Measurements from ENCODE around the gene WDR86. TPM values are rescaled to one million over a fixed set of nuclear protein-coding genes. Genes with fewer than 3 reads are reported as not detected.
A peak's percentile ranks its signal among the peaks of the same experiment; 100 is the strongest.

The WDR86 gene
- total RNA-seq, 1 experiment from 2014 or later, result 40.8 TPM

DNA sequence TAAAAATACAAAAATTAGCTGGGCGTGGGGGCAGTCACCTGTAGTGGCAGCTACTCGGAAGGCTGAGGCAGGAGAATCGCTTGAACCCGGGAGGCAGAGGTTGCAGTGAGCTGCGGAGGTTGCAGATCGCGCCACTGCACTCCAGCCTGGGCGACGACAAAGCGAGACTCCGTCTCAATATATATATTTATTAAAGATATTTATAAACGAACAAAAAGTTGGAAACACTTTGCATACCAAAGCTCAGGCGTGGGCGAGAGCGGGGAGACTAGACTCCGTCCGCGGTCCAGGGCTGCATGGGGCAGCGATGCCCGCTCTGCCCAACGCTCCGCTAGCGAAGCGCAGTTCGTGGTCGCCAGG is 38.0 kb upstream of the WDR86 start:
- DNase-seq, result no peak
- Histone ChIP-seq H3K4me3 (ENCODE audit: insufficient read depth, low read depth, low read length) (peak overlapping the region; percentile 51), H3K27me3 (ENCODE audit: control insufficient read depth, insufficient read depth, low read length) (peaks cover 3% of the 10 kb centered on the region), H3K36me3 (replicated peaks; ENCODE audit: control insufficient read depth, insufficient read depth, low read length) (no peaks in the 10 kb centered on the region)

DNA sequence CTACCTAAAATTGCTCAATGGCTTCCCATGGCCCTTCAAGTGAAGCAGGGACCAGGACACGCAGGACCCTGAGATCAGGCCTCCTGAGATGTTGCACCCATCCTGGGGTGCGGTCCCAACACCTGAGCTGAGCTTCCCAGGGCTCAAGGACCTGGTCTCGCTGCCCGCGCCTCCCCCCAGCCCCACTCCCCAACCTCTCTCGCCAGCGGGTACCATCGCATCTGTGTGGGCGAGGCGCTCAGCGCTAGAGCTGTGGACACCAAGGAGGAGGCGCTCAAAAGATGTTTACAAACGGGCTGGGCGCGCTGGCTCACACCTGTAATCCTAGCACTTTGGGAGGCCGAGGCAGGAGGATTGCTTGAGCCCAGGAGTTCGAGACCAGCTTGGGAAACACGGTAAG is 37.5 kb upstream of the WDR86 start:
- Histone ChIP-seq H3K36me3 (replicated peaks; ENCODE audit: control insufficient read depth, insufficient read depth, low read length) (no peaks in the 10 kb centered on the region), H3K4me3 (ENCODE audit: insufficient read depth, low read depth, low read length) (no peak overlapping the region), H3K27me3 (ENCODE audit: control insufficient read depth, insufficient read depth, low read length) (peaks cover 3% of the 10 kb centered on the region)
- no peak for DNase-seq

DNA sequence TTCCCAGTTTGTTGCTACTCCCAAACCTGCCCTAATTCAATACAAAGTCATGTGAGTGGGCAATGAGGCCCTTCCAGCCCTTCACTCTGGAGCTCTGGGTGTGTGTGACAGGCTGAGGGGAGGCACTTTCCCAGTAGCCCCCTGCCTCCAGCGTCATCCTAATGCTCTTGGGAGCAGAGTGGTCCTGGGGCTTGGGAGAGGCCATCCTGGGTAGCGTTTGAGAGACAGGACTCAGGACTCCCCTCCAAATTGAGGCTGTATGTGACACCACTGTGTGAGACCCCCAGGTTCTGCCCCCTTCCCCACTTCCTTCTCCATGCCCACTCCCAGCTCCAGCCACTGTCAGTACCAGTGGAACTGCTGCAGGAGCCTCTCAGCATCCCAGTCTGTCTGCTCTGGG is 36.6 kb upstream of the WDR86 start:
- no peaks in the 10 kb centered on the region for H3K36me3 ChIP-seq (replicated peaks; ENCODE audit: control insufficient read depth, insufficient read depth, low read length)
- DNase-seq, result no peak
- H3K27me3 ChIP-seq (ENCODE audit: control insufficient read depth, insufficient read depth, low read length), result peaks cover 3% of the 10 kb centered on the region
- H3K4me3 ChIP-seq (ENCODE audit: insufficient read depth, low read depth, low read length), result no peak overlapping the region

DNA sequence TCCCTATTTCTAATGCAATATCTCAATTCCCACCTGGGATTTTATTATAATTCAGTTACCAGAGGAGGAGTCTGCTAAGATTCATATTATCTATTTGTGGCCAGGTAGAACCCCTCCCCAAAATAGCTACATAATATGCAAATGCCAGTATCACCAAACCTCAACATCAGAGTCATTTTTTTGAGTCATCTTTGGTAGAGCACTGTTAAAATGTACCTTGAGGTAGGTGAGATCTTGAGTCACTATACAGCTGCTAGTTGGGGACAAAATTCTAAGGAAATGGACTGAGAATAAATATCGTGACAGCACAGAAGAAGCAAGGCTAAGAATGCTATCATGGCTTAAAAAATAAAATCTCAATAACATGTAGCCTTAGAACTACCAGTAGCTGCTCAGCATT is 34.8 kb upstream of the WDR86 start:
- peaks cover 3% of the 10 kb centered on the region for H3K27me3 ChIP-seq (ENCODE audit: control insufficient read depth, insufficient read depth, low read length)
- no peak for DNase-seq
- no peak overlapping the region for H3K4me3 ChIP-seq (ENCODE audit: insufficient read depth, low read depth, low read length)
- H3K36me3 ChIP-seq (replicated peaks; ENCODE audit: control insufficient read depth, insufficient read depth, low read length), result no peaks in the 10 kb centered on the region

DNA sequence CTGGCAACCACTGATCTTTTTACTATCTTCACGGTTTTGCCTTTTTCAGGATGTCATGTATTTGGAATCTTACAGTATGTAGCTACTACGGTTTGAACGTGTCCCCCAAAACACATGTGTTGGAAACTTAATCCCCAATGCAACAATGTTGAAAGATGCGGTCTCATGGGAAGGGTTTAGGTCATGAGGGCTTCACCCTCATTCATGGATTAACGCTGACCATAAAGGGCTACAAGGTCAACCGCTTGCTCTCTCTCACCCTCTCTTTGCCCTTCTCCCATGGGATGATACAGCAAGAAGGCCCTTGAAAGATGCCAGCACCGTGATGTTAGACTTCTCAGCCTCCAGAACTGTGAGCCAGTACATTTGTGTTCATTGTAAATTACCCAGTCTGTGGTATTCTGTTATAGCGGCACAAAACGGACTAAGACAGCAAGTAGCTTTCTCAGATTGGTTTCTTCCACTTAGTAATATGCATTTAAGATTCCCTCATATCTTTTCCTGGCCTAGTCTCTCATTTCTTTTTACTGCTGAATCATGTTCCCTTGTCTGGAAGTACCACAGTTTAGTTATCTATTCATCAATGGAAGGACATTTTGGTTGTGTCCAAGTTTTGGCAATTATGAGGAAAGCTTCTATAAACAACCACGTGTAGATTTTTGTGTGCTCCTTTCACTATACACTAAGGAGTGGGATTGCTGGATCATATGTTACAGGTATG is 33.1 kb upstream of the WDR86 start:
- no peak for DNase-seq

DNA sequence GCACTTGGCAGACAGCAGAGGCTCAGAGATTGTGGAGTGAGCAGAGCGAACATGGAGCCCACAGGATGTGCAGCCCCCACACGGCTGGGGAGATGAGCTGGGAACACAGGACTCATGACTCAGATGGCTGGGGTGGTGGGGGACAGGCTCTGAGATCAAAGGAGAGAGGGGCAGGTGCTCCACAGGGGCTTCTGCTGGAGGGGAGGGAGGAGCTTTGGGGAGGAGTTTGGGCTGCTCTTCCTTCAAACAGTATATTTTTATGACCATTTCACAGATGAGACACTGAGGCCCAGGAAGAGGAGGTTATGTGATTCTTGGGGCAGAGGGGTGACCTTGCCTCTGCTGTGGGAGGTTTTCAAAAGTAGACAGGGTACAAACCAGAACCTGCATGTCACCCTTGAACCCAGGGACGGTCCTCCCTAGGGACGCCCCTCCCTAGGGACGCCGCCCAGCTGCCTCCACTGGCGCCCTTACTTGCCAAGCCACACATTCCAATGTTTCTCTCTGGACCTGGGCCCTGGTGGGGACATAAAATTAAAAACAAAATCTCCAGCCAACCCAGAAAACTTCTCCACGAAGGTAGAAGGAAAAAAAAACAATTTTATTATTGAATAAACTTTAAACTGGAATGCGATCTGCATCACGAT is 31.1 kb upstream of the WDR86 start:
- H3K27me3 ChIP-seq (ENCODE audit: control insufficient read depth, insufficient read depth, low read length), result peaks cover 4% of the 10 kb centered on the region; the same call in 1 of the 2 replicates
- DNase-seq, result peak; percentile 72
- peak overlapping the region; percentile 64 for H3K4me3 ChIP-seq (ENCODE audit: insufficient read depth, low read depth, low read length)
- no peaks in the 10 kb centered on the region for H3K36me3 ChIP-seq (replicated peaks; ENCODE audit: control insufficient read depth, insufficient read depth, low read length)

More for the DNA sequence above, 33.1 kb upstream of the WDR86 start:
- Histone ChIP-seq H3K36me3 (replicated peaks; ENCODE audit: control insufficient read depth, insufficient read depth, low read length) (no peaks in the 10 kb centered on the region), H3K27me3 (ENCODE audit: control insufficient read depth, insufficient read depth, low read length) (peaks cover 4% of the 10 kb centered on the region; the same call in 1 of the 2 replicates), H3K4me3 (ENCODE audit: insufficient read depth, low read depth, low read length) (no peak overlapping the region)

DNA sequence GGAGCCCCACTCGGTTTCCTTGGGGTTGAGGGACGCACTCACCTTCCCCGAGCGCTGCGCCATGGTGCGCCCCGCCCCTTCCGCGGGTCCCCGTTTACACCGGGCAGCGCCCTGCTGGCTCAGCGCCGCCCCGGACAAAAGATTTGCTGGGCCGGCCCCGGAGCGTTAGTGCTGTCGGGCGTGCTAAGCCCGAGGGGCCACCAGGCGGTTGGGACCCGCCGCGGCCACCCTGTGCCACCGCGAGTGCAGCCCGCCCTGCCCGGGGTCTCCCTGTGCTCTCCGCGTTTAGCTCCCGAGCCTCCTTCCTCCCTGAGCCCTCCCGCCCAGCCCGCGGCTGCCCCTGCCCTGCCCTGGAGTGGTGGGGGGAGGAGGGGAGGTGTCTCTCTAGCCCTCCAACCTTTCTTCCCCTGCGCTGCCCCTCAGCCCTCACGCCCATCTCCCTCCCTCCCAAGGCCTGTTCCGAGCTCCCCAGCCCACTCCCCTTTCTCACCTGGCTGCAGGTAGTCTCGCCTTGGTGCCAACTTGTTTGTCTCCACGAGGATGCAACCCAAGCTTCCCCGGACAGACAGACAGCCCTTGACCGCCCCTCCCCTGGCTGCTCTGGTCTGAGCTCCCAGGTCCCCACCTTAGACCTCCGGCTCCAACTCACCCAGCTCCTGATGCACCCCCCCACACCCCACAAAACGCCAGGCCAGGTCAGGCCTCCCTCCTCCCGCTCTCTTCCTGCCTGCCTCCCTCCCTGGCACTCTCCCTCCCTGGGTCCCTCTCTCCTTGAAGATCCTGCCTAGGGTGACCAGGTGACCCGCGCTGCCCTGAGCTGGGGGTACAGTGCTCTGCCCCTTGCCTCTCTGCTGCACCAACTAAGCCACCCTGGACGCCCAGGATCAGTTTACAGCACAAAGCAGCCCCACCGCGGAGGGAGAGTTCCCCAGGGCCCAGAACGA is 30.3 kb upstream of the WDR86 start, which contains the start of gene CRYGN:
TSS of gene CRYGN (minus strand) at position 287 of the 944 bp plus-strand sequence. CDS start at position 63, 224 bp downstream.
- peak within 1 kb of the TSS; percentile 64 for H3K4me3 ChIP-seq (ENCODE audit: insufficient read depth, low read depth, low read length)
- H3K27me3 ChIP-seq (ENCODE audit: control insufficient read depth, insufficient read depth, low read length), result peaks cover 4% of the 10 kb centered on the region; the same call in 1 of the 2 replicates
- DNase-seq, result peak; percentile 97
- no peaks in the 10 kb centered on the region for H3K36me3 ChIP-seq (replicated peaks; ENCODE audit: control insufficient read depth, insufficient read depth, low read length)

DNA sequence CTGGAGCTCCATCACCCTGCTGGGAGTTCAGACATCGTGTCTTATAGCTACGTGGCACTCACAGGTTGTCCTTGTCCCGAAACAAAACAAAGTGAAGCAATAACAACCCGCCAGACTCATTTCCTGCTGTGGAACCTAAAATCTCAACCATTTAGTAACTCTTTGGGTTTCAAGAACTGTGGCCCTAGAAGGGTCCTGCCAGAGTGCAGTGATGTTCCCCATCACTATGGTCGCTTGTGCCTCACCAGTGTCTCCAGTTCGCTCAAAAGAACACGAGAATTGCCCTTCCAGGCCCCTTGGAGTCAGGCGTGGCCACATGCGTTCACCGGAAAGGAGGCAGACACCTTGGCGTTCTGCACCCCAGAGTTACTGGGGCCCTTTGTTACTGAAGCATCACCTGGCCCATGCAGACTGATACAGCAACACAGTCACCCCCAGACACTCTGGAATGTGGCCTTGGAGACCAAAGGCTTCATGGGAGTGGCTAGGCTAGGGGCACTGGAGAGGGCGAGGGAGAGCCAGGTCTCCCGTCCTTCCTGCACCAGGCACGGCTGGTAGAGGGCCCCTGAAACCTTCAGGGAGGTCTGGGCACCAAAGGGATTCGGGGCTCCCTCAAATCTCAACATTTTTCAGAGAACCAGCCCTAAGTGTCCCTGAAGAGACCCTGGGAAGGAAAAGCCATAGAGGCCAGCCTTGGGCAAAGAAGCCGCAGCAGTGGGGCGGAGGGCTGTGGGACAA is 29.2 kb upstream of the WDR86 start:
- peak; percentile 54 for DNase-seq
- Histone ChIP-seq H3K4me3 (ENCODE audit: insufficient read depth, low read depth, low read length) (peak overlapping the region; percentile 64; the same call in 1 of the 2 replicates), H3K36me3 (replicated peaks; ENCODE audit: control insufficient read depth, insufficient read depth, low read length) (no peaks in the 10 kb centered on the region), H3K27me3 (ENCODE audit: control insufficient read depth, insufficient read depth, low read length) (peaks cover 4% of the 10 kb centered on the region; the same call in 1 of the 2 replicates)

DNA sequence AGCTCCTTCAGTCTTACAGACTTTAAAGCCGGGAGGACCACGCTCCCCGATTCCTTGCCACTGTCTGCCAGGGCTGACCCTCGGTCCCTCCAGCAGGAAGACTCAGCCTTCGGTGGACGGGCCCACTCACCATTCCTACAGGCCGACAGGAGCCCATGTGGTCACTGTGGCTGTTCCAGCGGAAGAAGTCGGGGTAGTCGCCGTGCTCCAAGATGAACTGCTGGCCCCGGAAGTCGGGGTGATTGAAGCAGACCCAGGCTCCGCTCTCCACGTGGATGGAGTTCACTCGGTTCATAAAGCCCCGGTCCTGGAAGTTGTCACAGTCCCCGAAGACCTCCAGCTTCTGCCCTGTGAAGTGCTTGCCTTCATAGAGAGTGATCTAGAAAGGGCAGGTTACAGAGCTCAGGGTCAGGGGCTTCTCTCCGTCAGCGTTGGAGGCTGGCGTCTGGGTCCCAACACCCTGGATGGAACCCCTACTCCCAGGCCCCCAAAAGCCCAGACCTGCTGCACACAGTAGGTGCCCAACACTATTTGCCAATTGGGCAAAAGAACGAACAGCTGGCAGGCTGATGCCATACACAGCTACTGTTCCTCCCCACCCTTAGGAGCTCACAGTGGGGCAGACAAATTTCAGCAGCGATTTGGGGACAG is 28.2 kb upstream of the WDR86 start:
- DNase-seq, result peak; percentile 39
- Histone ChIP-seq H3K27me3 (ENCODE audit: control insufficient read depth, insufficient read depth, low read length) (peaks cover 4% of the 10 kb centered on the region; the same call in 1 of the 2 replicates), H3K4me3 (ENCODE audit: insufficient read depth, low read depth, low read length) (no peak overlapping the region), H3K36me3 (replicated peaks; ENCODE audit: control insufficient read depth, insufficient read depth, low read length) (no peaks in the 10 kb centered on the region)

DNA sequence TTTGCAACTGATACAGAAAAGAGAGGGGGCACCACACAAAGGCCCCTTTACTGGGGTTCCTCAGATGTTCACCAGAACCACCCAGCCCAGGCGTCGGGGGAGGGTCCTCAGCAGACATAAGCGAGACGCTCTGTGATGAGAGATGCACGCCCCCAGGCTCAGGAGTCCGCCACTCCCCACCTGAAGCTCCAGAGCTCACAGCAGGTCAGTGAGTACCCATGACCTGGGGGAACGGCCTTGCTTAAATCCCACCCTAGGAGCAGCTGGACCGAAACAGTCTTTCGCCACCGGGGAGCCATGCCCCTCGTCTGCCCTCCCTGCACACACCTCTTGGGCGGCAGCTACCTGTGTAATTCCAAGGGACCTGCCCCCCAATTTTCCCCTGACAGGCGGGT is 27.3 kb upstream of the WDR86 start:
- peak; percentile 51 for DNase-seq
- Histone ChIP-seq H3K27me3 (ENCODE audit: control insufficient read depth, insufficient read depth, low read length) (peaks cover 4% of the 10 kb centered on the region; the same call in 1 of the 2 replicates), H3K36me3 (replicated peaks; ENCODE audit: control insufficient read depth, insufficient read depth, low read length) (no peaks in the 10 kb centered on the region), H3K4me3 (ENCODE audit: insufficient read depth, low read depth, low read length) (no peak overlapping the region)

DNA sequence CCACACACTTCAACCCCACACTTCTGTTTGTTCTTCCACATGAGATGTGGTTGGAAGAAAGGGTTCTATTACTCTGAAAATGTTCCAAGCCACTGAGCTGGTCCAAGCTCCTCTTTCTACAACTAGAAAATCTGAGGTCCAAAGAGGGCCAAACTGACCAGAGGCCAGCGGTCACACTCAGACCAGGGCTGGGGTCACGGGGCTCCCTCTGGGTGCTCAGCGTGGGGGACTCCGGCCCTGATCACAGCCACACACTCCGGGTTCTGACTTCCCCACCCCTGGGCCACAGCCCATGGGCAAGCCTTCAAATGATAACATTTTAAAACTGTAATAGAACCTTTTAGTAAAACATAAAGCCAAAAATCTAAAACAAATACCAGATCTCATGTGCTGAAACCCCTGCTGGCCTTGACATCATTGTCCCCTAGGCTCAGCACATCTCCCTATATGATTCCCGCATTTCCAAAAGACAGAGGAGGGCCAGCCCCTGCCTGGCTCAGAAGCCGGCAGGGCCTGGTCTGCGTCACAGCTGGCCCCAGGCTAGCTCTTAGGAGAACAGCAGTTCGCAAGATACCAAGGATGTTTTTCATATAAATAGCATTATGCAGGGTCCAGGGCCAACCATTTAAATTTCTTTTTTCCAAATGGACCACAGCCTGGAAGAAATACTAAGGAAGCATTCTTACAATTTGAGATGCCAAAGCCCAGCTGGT is 26.8 kb upstream of the WDR86 start:
- peak; percentile 67 for DNase-seq
- Histone ChIP-seq H3K27me3 (ENCODE audit: control insufficient read depth, insufficient read depth, low read length) (peaks cover 4% of the 10 kb centered on the region; the same call in 1 of the 2 replicates), H3K4me3 (ENCODE audit: insufficient read depth, low read depth, low read length) (no peak overlapping the region), H3K36me3 (replicated peaks; ENCODE audit: control insufficient read depth, insufficient read depth, low read length) (no peaks in the 10 kb centered on the region)

DNA sequence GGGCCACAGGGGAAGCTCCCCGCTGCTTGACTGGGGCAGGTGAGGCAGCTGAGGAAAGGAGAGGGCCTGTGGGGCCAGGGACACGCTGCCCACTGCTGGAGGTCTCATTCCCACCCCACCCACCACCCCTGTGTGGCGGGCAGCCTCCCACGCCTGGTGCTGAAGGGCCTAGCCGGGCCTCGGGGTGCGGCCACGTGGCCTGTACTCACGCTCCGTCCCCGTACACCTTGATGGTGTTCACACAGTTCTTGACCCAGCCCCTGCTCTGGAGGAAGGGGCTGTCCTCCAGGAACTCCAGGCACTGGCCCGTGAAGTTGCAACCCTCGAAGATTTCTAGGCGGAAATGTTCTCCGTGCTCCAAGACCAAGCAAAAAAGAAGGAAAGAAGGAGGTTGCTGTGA is 26.1 kb upstream of the WDR86 start:
- peaks cover 4% of the 10 kb centered on the region; the same call in 1 of the 2 replicates for H3K27me3 ChIP-seq (ENCODE audit: control insufficient read depth, insufficient read depth, low read length)
- peak; percentile 49 for DNase-seq
- no peak overlapping the region for H3K4me3 ChIP-seq (ENCODE audit: insufficient read depth, low read depth, low read length)
- no peaks in the 10 kb centered on the region for H3K36me3 ChIP-seq (replicated peaks; ENCODE audit: control insufficient read depth, insufficient read depth, low read length)
